Endothelial cell (in vitro differentiated cells): ENCODE measurements around the gene CHST8. TPM values are rescaled to one million over a fixed set of nuclear protein-coding genes. Genes with fewer than 3 reads are reported as not detected.
"Not testable (repeated sequence)": the region's sequence is repeated elsewhere in the genome, so short reads cannot be mapped to it uniquely, and the experiment has no call there.

Source experiments
- DNase-seq: peaks from one replicate; pipeline ENCODE4 v3.0.0; 2021; ENCODE audit warnings: low spot score
- H3K27ac Mint-ChIP-seq: one replicate; pipeline ENCODE4 v1.8.0; 2021; ENCODE audit warnings: mixed read lengths, inconsistent platforms; ENCODE audit not compliant: unreplicated experiment
- H3K27me3 Mint-ChIP-seq: one replicate; pipeline ENCODE4 v1.8.0; 2021; ENCODE audit warnings: mild to moderate bottlenecking, moderate library complexity, mixed read lengths, inconsistent platforms; ENCODE audit not compliant: unreplicated experiment
- H3K36me3 Mint-ChIP-seq: one replicate; pipeline ENCODE4 v1.8.0; 2021; ENCODE audit warnings: mild to moderate bottlenecking, low read depth, mixed read lengths, inconsistent platforms; ENCODE audit not compliant: unreplicated experiment
- H3K4me1 Mint-ChIP-seq: one replicate; pipeline ENCODE4 v1.8.0; 2021; ENCODE audit warnings: mild to moderate bottlenecking, mixed read lengths, inconsistent platforms; ENCODE audit not compliant: unreplicated experiment
- H3K4me3 Mint-ChIP-seq: one replicate; pipeline ENCODE4 v1.8.0; 2021; ENCODE audit warnings: mild to moderate bottlenecking, mixed read lengths, inconsistent platforms; ENCODE audit not compliant: unreplicated experiment
- H3K9me3 Mint-ChIP-seq: one replicate; pipeline ENCODE4 v1.8.0; 2021; ENCODE audit warnings: mixed read lengths, inconsistent platforms; ENCODE audit not compliant: unreplicated experiment
- CTCF ChIP-seq: fragments of 200-600 bp; sonication (generic); IDR thresholded peaks from one replicate; pipeline ENCODE4 v1.5.0; 2021; ENCODE audit warnings: antibody characterized with exemption; ENCODE audit not compliant: unreplicated experiment
- total RNA-seq: library from RNA; stranded (reverse); fragmentation: NEBNext Ultra II Directional; extraction: Animal tissue kit (Norgen Biotek cat#: 25700); gene quantifications from one replicate; pipeline ENCODE4 v1.2.1, GENCODE V29; 2021; ENCODE audit not compliant: unreplicated experiment

CHST8 gene
- total RNA-seq, 1 donor from 2014 or later, result 0.54 TPM

GRCh38 chr19:33693678-33694077, 71.9 kb downstream of the CHST8 start:
- H3K4me3 Mint-ChIP-seq, result no peak overlapping the region
- no peaks in the 10 kb centered on the region for H3K9me3 Mint-ChIP-seq
- no peak for DNase-seq
- no peak for TF ChIP-seq CTCF
- H3K4me1 Mint-ChIP-seq, result no peaks in the 10 kb centered on the region
- no peaks in the 10 kb centered on the region for H3K27me3 Mint-ChIP-seq
- no peak overlapping the region for H3K27ac Mint-ChIP-seq
- H3K36me3 Mint-ChIP-seq, result no peaks in the 10 kb centered on the region

- H3K9me3 Mint-ChIP-seq, H3K4me1 Mint-ChIP-seq, H3K36me3 Mint-ChIP-seq, H3K4me3 Mint-ChIP-seq, DNase-seq, H3K27ac Mint-ChIP-seq, H3K27me3 Mint-ChIP-seq: not testable (repeated sequence)
These were observed 73.8 kb downstream of the CHST8 start for GRCh38 chr19:33695547-33695946.

- no peaks in the 10 kb centered on the region for H3K4me1 Mint-ChIP-seq
- TF ChIP-seq CTCF, result no peak
- no peaks in the 10 kb centered on the region for H3K36me3 Mint-ChIP-seq
- no peak overlapping the region for H3K4me3 Mint-ChIP-seq
- no peak overlapping the region for H3K27ac Mint-ChIP-seq
- H3K27me3 Mint-ChIP-seq, result peaks cover 1% of the 10 kb centered on the region
- no peaks in the 10 kb centered on the region for H3K9me3 Mint-ChIP-seq
- DNase-seq, result no peak
These were observed 76.0 kb downstream of the CHST8 start for GRCh38 chr19:33697766-33698165.

GRCh38 chr19:33698576-33699435, 77.1 kb downstream of the CHST8 start:
- Mint-ChIP-seq H3K9me3 (no peaks in the 10 kb centered on the region), H3K4me3 (no peak overlapping the region), H3K27ac (no peak overlapping the region), H3K36me3 (no peaks in the 10 kb centered on the region), H3K4me1 (no peaks in the 10 kb centered on the region), H3K27me3 (peaks cover 1% of the 10 kb centered on the region)
- no peak for TF ChIP-seq CTCF
- DNase-seq, result no peak

- TF ChIP-seq CTCF, result no peak
- Mint-ChIP-seq H3K9me3 (no peaks in the 10 kb centered on the region), H3K4me1 (no peaks in the 10 kb centered on the region), H3K27ac (no peak overlapping the region), H3K36me3 (no peaks in the 10 kb centered on the region), H3K27me3 (peaks cover 1% of the 10 kb centered on the region), H3K4me3 (no peak overlapping the region)
- no peak for DNase-seq
These were observed 78.1 kb downstream of the CHST8 start for GRCh38 chr19:33699754-33700407.
